Gastrocnemius medialis (tissue), 4 donors: Measurements from ENCODE around the gene ZKSCAN1. TPM values are rescaled to one million over a fixed set of nuclear protein-coding genes. Genes with fewer than 3 reads are reported as not detected.

Experiments
- ATAC-seq, 2 donors: fragments of 150-250 bp; one replicate each; pipeline ENCODE4 v1.9.1; 2016
- DNase-seq, 2 donors: peaks; one replicate each; pipeline ENCODE4 v3.0.0-alpha.2; 2019
- H3K27ac ChIP-seq, 4 donors: fragments of 200-600 bp; sonication (generic); 1 replicate in 1 of 4; 2 replicates in 3 of 4; pipeline ENCODE4 v1.5.1; 2016 to 2018; ENCODE audit warnings: mild to moderate bottlenecking in 2 of 4, moderate library complexity in 1 of 4
- H3K27me3 ChIP-seq, 3 donors: fragments of 200-600 bp; sonication (generic) in 2 of 3; 1 replicate in 1 of 3; 2 replicates in 2 of 3; pipeline versions ENCODE4 v1.5.1 to v1.6.0; 2016 to 2019; ENCODE audit warnings: mild to moderate bottlenecking in 1 of 3, moderate library complexity in 1 of 3
- H3K36me3 ChIP-seq, 2 donors: fragments of 200-600 bp; sonication (generic) in 1 of 2; one replicate each; pipeline ENCODE4 v1.5.1; 2017 to 2018
- H3K4me1 ChIP-seq, 2 donors: fragments of 200-600 bp; sonication (generic) in 1 of 2; one replicate each; pipeline ENCODE4 v1.5.1; 2016 to 2017; ENCODE audit warnings: mild to moderate bottlenecking in 2 of 2
- H3K4me3 ChIP-seq, 4 donors: fragments of 200-600 bp; sonication (generic) in 3 of 4; 1 replicate in 1 of 4; 2 replicates in 3 of 4; pipeline ENCODE4 v1.5.1; 2016 to 2019; ENCODE audit warnings: mild to moderate bottlenecking in 2 of 4
- H3K9me3 ChIP-seq, 3 donors: fragments of 200-600 bp; sonication (generic) in 2 of 3; 1 replicate in 1 of 3; 2 replicates in 2 of 3; pipeline ENCODE4 v1.5.1; 2016 to 2019
- CTCF ChIP-seq, 5 experiments: fragments of 450-650 bp in 3 of 5; fragments of 200-600 bp in 2 of 5; sonication (generic) in 2 of 5; IDR thresholded peaks in 4 of 5; conservative IDR thresholded peaks in 1 of 5; 1 replicate in 4 of 5; 2 replicates in 1 of 5; pipeline ENCODE4 v1.5.1; 2016 to 2019; ENCODE audit warnings: antibody characterized with exemption in 5 of 5, mild to moderate bottlenecking in 3 of 5, moderate library complexity in 3 of 5
- POLR2A ChIP-seq, 2 donors: fragments of 450-650 bp; IDR thresholded peaks; one replicate each; pipeline ENCODE4 v1.6.1; 2017; ENCODE audit warnings: antibody characterized with exemption in 2 of 2, mild to moderate bottlenecking in 2 of 2, moderate library complexity in 2 of 2
- in situ Hi-C, 4 donors: fragments of 200-750 bp; cut with MboI; loops; one replicate each; pipeline versions ENCODE4 v1.15.0 to v1.8.0; 2017; ENCODE audit warnings: low sequenced_read_pairs in 4 of 4
- intact Hi-C: fragments of 100-400 bp; cut with DNase I; formaldehyde crosslinking; loops from one replicate; pipeline ENCODE4 v1.15.1; 2023; ENCODE audit warnings: low total_unique reads
- total RNA-seq, 4 donors: library from RNA; depleted of rRNA; stranded (reverse); fragments of >200 nt; gene quantifications; one replicate each; pipeline versions ENCODE4 v1.1.0 to v1.2.3, GENCODE V29; 2016

Gene ZKSCAN1
- total RNA-seq, 4 donors from 2014 or later: 15.0 to 17.7 (median 15.5) TPM

- H3K4me1 ChIP-seq: no peaks in the 10 kb centered on the region
- peaks cover 20 to 94% of the 10 kb centered on the region in 2 donors for H3K36me3 ChIP-seq
- intact Hi-C loops: no loop called here
- peaks cover 7 to 31% (median 14%) of the 10 kb centered on the region in 3 donors for H3K9me3 ChIP-seq
- no peaks in the 10 kb centered on the region for H3K27me3 ChIP-seq
- in situ Hi-C loops: no loop called here
- H3K27ac ChIP-seq: no peak overlapping the region
- TF ChIP-seq POLR2A (IDR thresholded peaks at IDR 0.05): no peak
- no peak for TF ChIP-seq CTCF (IDR thresholded peaks at IDR 0.05 in 4 of 5, conservative IDR thresholded peaks at IDR 0.05 in 1 of 5)
- no peak overlapping the region for H3K4me3 ChIP-seq
- DNase-seq (no peak), ATAC-seq (no peak)
Measured at GRCh38 chr7:100072462-100072861, 57.1 kb downstream of the ZKSCAN1 start.

DNA sequence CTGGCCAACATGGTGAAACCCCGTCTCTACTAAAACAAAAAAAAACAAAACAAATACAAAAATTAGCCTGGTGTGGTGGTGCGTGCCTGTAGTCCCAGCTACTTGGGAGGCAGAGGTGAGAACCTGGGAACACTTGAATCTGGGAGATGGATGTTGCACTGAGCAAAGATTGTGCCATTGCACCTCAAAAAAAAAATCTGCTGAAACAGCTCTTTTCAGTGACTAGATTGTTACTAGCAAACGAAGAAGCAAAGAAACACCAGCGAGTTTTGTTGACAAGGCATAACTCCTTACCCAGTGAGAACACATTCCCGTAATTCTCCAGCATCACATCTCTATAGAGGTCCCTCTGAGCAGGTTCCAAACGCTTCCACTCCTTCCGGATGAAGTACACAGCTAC, 59.4 kb downstream of the ZKSCAN1 start:
- H3K9me3 ChIP-seq: peaks cover 7 to 30% (median 14%) of the 10 kb centered on the region in 3 donors
- in situ Hi-C loops (no loop called here), intact Hi-C loops (no loop called here)
- TF ChIP-seq POLR2A (IDR thresholded peaks at IDR 0.05) (no peak), CTCF (IDR thresholded peaks at IDR 0.05 in 4 of 5, conservative IDR thresholded peaks at IDR 0.05 in 1 of 5) (no peak)
- no peak for DNase-seq
- H3K36me3 ChIP-seq: peaks cover 20 to 78% of the 10 kb centered on the region in 2 donors
- no peak overlapping the region for H3K27ac ChIP-seq
- ATAC-seq: no peak
- no peaks in the 10 kb centered on the region for H3K27me3 ChIP-seq
- H3K4me1 ChIP-seq: peaks cover 8 to 11% of the 10 kb centered on the region in 2 donors
- H3K4me3 ChIP-seq: no peak overlapping the region

- in situ Hi-C loops: no loop called here
Measured at GRCh38 chr7:100075418-100075817, 60.0 kb downstream of the ZKSCAN1 start.

DNA sequence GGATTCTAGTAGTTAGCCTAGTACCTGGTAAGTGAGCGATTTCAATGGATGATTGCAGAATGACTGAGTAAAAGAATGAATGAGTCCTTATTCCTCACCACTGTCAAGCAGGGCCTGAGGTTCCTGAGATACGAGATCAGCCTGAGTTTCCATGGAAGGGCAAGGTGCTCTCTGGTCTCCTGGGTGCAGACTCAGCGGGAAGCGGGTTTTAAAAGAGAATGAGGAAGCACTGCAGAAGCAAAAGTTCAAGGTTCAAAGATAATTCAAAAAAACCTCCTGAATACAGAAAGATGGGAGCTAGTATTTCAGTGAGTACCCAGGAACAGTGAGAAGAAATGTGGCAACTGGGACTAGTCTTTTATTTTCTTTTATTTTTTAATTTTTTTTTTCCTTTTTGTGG, 61.8 kb downstream of the ZKSCAN1 start:
- in situ Hi-C loops: no loop called here
- Histone ChIP-seq H3K27me3 (no peaks in the 10 kb centered on the region), H3K36me3 (peaks cover 8 to 54% of the 10 kb centered on the region in 2 donors), H3K27ac (no peak overlapping the region), H3K9me3 (peaks cover 0 to 7% (median under 1%) of the 10 kb centered on the region in 3 donors), H3K4me3 (no peak overlapping the region), H3K4me1 (peaks cover 22% of the 10 kb centered on the region in 2 donors)
- no peak for DNase-seq
- no peak for ATAC-seq
- intact Hi-C loops: no loop called here
- TF ChIP-seq POLR2A (IDR thresholded peaks at IDR 0.05): no peak
- no peak for TF ChIP-seq CTCF (IDR thresholded peaks at IDR 0.05 in 4 of 5, conservative IDR thresholded peaks at IDR 0.05 in 1 of 5)

More at GRCh38 chr7:100075418-100075817, 60.0 kb downstream of the ZKSCAN1 start:
- intact Hi-C loops: no loop called here
- Histone ChIP-seq H3K27ac (no peak overlapping the region), H3K4me3 (no peak overlapping the region), H3K27me3 (no peaks in the 10 kb centered on the region), H3K4me1 (peaks cover 14 to 16% of the 10 kb centered on the region in 2 donors), H3K36me3 (peaks cover 20 to 72% of the 10 kb centered on the region in 2 donors), H3K9me3 (peaks cover 7 to 25% (median 14%) of the 10 kb centered on the region in 3 donors)
- DNase-seq: no peak
- TF ChIP-seq POLR2A (IDR thresholded peaks at IDR 0.05) (no peak), CTCF (IDR thresholded peaks at IDR 0.05 in 4 of 5, conservative IDR thresholded peaks at IDR 0.05 in 1 of 5) (no peak)
- no peak for ATAC-seq

DNA sequence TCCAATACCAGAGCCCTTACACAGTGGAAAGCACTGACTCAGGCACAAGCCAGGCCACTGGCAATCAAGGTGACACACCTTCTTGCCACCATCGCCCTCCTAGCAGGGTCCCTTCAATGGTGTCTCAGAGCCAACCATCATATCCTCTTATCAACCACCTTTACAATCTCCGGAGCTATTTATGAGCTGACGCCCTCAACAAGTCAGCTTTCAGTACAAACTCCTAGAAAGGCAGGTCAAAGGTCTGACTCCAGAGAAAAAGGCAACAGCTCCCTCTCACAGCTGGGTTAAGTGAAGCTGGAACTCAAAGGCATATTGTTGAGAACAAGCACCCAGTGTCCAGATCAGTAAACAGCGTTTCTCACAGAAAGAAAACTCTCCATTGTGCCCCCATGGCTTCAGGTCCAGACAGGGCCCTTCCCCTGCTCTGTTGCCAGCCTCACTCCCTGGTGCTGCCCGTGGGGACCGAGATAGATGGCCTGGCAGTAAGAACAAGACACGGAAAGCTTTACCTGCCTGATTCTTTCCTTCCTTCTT, 63.7 kb downstream of the ZKSCAN1 start:
- peaks cover 4 to 35% of the 10 kb centered on the region in 2 donors for H3K36me3 ChIP-seq
- in situ Hi-C loops: no loop called here

More for the DNA sequence above, 63.7 kb downstream of the ZKSCAN1 start:
- DNase-seq (no peak), ATAC-seq (no peak)
- TF ChIP-seq POLR2A (IDR thresholded peaks at IDR 0.05): no peak
- no peak for TF ChIP-seq CTCF (IDR thresholded peaks at IDR 0.05 in 4 of 5, conservative IDR thresholded peaks at IDR 0.05 in 1 of 5)
- Histone ChIP-seq H3K4me3 (no peak overlapping the region), H3K27me3 (no peaks in the 10 kb centered on the region), H3K27ac (no peak overlapping the region), H3K9me3 (no peaks in the 10 kb centered on the region), H3K4me1 (peaks cover 22 to 24% of the 10 kb centered on the region in 2 donors)
- intact Hi-C loops: no loop called here
